SH-SY5Y (cell line): Measurements from ENCODE around the gene ABR.

Experiments used
- GATA2 ChIP-seq: IDR thresholded peaks from 2 replicates; pipeline ENCODE4 v1.6.1; 2011; ENCODE audit warnings: mild to moderate bottlenecking, low read depth, low read length
- GATA3 ChIP-seq: IDR thresholded peaks from 2 replicates; pipeline ENCODE4 v1.6.1; 2011; ENCODE audit warnings: low read depth, mild to moderate bottlenecking, low read length, moderate library complexity

GRCh38 chr17:987931-988330 is 191.8 kb downstream of the ABR start:
- no peak for TF ChIP-seq GATA2
- TF ChIP-seq GATA3 = no peak
